Activated CD4-positive, alpha-beta T cell treated with anti-CD3 and anti-CD28 coated beads, Interleukin-2, amount 10 ng/mL, durations not matched to agents 24 days and 14 days (primary cell): ENCODE data around the gene OSBPL8. TPM values are rescaled to one million over a fixed set of nuclear protein-coding genes. Genes with fewer than 3 reads are reported as not detected.

Source experiments
- DNase-seq: peaks from one replicate; pipeline ENCODE4 v3.0.0; 2022
- H3K27ac Mint-ChIP-seq: one replicate; pipeline ENCODE4 v1.8.0; 2022; ENCODE audit warnings: mild to moderate bottlenecking, mixed read lengths
- H3K27me3 Mint-ChIP-seq: one replicate; pipeline ENCODE4 v1.8.0; 2022; ENCODE audit warnings: mixed read lengths
- H3K36me3 Mint-ChIP-seq: one replicate; pipeline ENCODE4 v1.8.0; 2022; ENCODE audit warnings: low read depth, mild to moderate bottlenecking, mixed read lengths
- H3K4me1 Mint-ChIP-seq: one replicate; pipeline ENCODE4 v1.8.0; 2021; ENCODE audit warnings: mixed read lengths
- H3K4me3 Mint-ChIP-seq: one replicate; pipeline ENCODE4 v1.8.0; 2022; ENCODE audit warnings: mild to moderate bottlenecking, moderate library complexity, mixed read lengths
- H3K9me3 Mint-ChIP-seq: one replicate; pipeline ENCODE4 v1.8.0; 2021; ENCODE audit warnings: mixed read lengths
- intact Hi-C: fragments of 100-400 bp; cut with micrococcal nuclease; formaldehyde crosslinking; loops from one replicate; pipeline ENCODE4 v1.15.1; 2023
- total RNA-seq: library from RNA; stranded (reverse); gene quantifications from 2 replicates; pipeline ENCODE4 v1.2.3, GENCODE V29; 2022

The OSBPL8 gene
- total RNA-seq, 1 donor from 2014 or later = 92.0 TPM

- H3K27me3 Mint-ChIP-seq = no peaks in the 10 kb centered on the region
- peaks cover 1% of the 10 kb centered on the region for H3K36me3 Mint-ChIP-seq
- H3K9me3 Mint-ChIP-seq = no peaks in the 10 kb centered on the region
- no peak overlapping the region for H3K27ac Mint-ChIP-seq
- H3K4me1 Mint-ChIP-seq = peaks cover 15% of the 10 kb centered on the region
- no peak overlapping the region for H3K4me3 Mint-ChIP-seq
- DNase-seq = no peak
- intact Hi-C loops = loop anchor here (5.0 kb wide), 1 partner anchor 95 kb away; the partner anchor contains the start of gene OSBPL8
Measured at GRCh38 chr12:76462668-76463224, 96.8 kb downstream of the OSBPL8 start.

- no peaks in the 10 kb centered on the region for H3K9me3 Mint-ChIP-seq
- intact Hi-C loops = loop anchor here (5.0 kb wide), 1 partner anchor 96 kb away; the partner anchor contains the start of gene OSBPL8
- H3K36me3 Mint-ChIP-seq = no peaks in the 10 kb centered on the region
- H3K27me3 Mint-ChIP-seq = no peaks in the 10 kb centered on the region
- no peak overlapping the region for H3K27ac Mint-ChIP-seq
- no peak for DNase-seq
- H3K4me3 Mint-ChIP-seq = no peak overlapping the region
- H3K4me1 Mint-ChIP-seq = peaks cover 13% of the 10 kb centered on the region
Measured at GRCh38 chr12:76460807-76461206, 98.8 kb downstream of the OSBPL8 start.

GRCh38 chr12:76457818-76458217, 101.8 kb downstream of the OSBPL8 start:
- intact Hi-C loops = loop anchor here (5.0 to 10.0 kb wide), 3 partner anchors 127 to 931 kb away; no protein-coding TSS in a partner anchor
- H3K4me1 Mint-ChIP-seq = peaks cover 13% of the 10 kb centered on the region

GRCh38 chr12:76457010-76457409, 102.6 kb downstream of the OSBPL8 start:
- Mint-ChIP-seq H3K4me1 (peaks cover 16% of the 10 kb centered on the region), H3K36me3 (peaks cover 7% of the 10 kb centered on the region), H3K9me3 (no peaks in the 10 kb centered on the region), H3K27ac (no peak overlapping the region), H3K27me3 (no peaks in the 10 kb centered on the region), H3K4me3 (no peak overlapping the region)
- no peak for DNase-seq
- intact Hi-C loops = loop anchor here (5.0 to 10.0 kb wide), 3 partner anchors 128 to 930 kb away; no protein-coding TSS in a partner anchor

More at GRCh38 chr12:76457818-76458217, 101.8 kb downstream of the OSBPL8 start:
- Mint-ChIP-seq H3K4me3 (no peak overlapping the region), H3K9me3 (no peaks in the 10 kb centered on the region), H3K27me3 (no peaks in the 10 kb centered on the region), H3K36me3 (peaks cover under 1% of the 10 kb centered on the region), H3K27ac (no peak overlapping the region)
- DNase-seq = no peak

GRCh38 chr12:76455582-76456345, 103.8 kb downstream of the OSBPL8 start:
- intact Hi-C loops = loop anchor here (2.0 to 10.0 kb wide), 6 partner anchors 107 to 928 kb away; partner anchors contain the start of genes BBS10 and NAP1L1
- peak; percentile 73 for DNase-seq
- Mint-ChIP-seq H3K27me3 (no peaks in the 10 kb centered on the region), H3K4me3 (no peak overlapping the region), H3K4me1 (peaks cover 14% of the 10 kb centered on the region), H3K9me3 (no peaks in the 10 kb centered on the region), H3K27ac (no peak overlapping the region), H3K36me3 (peaks cover 13% of the 10 kb centered on the region)

GRCh38 chr12:76451528-76451927, 108.0 kb downstream of the OSBPL8 start:
- Mint-ChIP-seq H3K36me3 (peaks cover 29% of the 10 kb centered on the region), H3K9me3 (no peaks in the 10 kb centered on the region), H3K4me3 (no peak overlapping the region), H3K27ac (no peak overlapping the region), H3K4me1 (peaks cover 20% of the 10 kb centered on the region), H3K27me3 (no peaks in the 10 kb centered on the region)
- intact Hi-C loops = loop anchor here (10.0 kb wide), 1 partner anchor 133 kb away; no protein-coding TSS in a partner anchor
- no peak for DNase-seq

- Mint-ChIP-seq H3K4me3 (no peak overlapping the region), H3K27ac (no peak overlapping the region), H3K9me3 (peaks cover 5% of the 10 kb centered on the region), H3K4me1 (peaks cover 23% of the 10 kb centered on the region), H3K27me3 (no peaks in the 10 kb centered on the region), H3K36me3 (peaks cover 30% of the 10 kb centered on the region)
- intact Hi-C loops = loop anchor here (10.0 kb wide), 1 partner anchor 134 kb away; no protein-coding TSS in a partner anchor
- DNase-seq = no peak
Measured at GRCh38 chr12:76450690-76451089, 108.9 kb downstream of the OSBPL8 start.

- peaks cover 26% of the 10 kb centered on the region for H3K4me1 Mint-ChIP-seq
- H3K4me3 Mint-ChIP-seq = no peak overlapping the region
- no peak overlapping the region for H3K27ac Mint-ChIP-seq
- no peak for DNase-seq
- H3K9me3 Mint-ChIP-seq = peaks cover 7% of the 10 kb centered on the region
- H3K36me3 Mint-ChIP-seq = peaks cover 33% of the 10 kb centered on the region
- H3K27me3 Mint-ChIP-seq = no peaks in the 10 kb centered on the region
- intact Hi-C loops = loop anchor here (10.0 kb wide), 1 partner anchor 135 kb away; no protein-coding TSS in a partner anchor
Measured at GRCh38 chr12:76449993-76450392, 109.6 kb downstream of the OSBPL8 start.

GRCh38 chr12:76449583-76449982, 110.0 kb downstream of the OSBPL8 start:
- H3K27ac Mint-ChIP-seq = no peak overlapping the region
- no peak for DNase-seq
- peaks cover 27% of the 10 kb centered on the region for H3K4me1 Mint-ChIP-seq
- no peaks in the 10 kb centered on the region for H3K27me3 Mint-ChIP-seq
- H3K9me3 Mint-ChIP-seq = peaks cover 7% of the 10 kb centered on the region
- intact Hi-C loops = no loop called here
- peaks cover 33% of the 10 kb centered on the region for H3K36me3 Mint-ChIP-seq
- no peak overlapping the region for H3K4me3 Mint-ChIP-seq

- peaks cover 7% of the 10 kb centered on the region for H3K9me3 Mint-ChIP-seq
- no peak overlapping the region for H3K4me3 Mint-ChIP-seq
- no peak overlapping the region for H3K27ac Mint-ChIP-seq
- no peaks in the 10 kb centered on the region for H3K27me3 Mint-ChIP-seq
- intact Hi-C loops = no loop called here
- no peak for DNase-seq
- H3K36me3 Mint-ChIP-seq = peaks cover 33% of the 10 kb centered on the region
- peaks cover 30% of the 10 kb centered on the region for H3K4me1 Mint-ChIP-seq
Measured at GRCh38 chr12:76449016-76449415, 110.6 kb downstream of the OSBPL8 start.

- Mint-ChIP-seq H3K4me1 (peaks cover 24% of the 10 kb centered on the region), H3K9me3 (peaks cover 7% of the 10 kb centered on the region), H3K27ac (no peak overlapping the region), H3K4me3 (no peak overlapping the region), H3K36me3 (peaks cover 21% of the 10 kb centered on the region), H3K27me3 (no peaks in the 10 kb centered on the region)
- intact Hi-C loops = no loop called here
- no peak for DNase-seq
Measured at GRCh38 chr12:76446090-76446489, 113.5 kb downstream of the OSBPL8 start.

- intact Hi-C loops = no loop called here
- peaks cover 21% of the 10 kb centered on the region for H3K4me1 Mint-ChIP-seq
- no peak overlapping the region for H3K4me3 Mint-ChIP-seq
Measured at GRCh38 chr12:76445462-76445861, 114.1 kb downstream of the OSBPL8 start.

GRCh38 chr12:76444408-76444984, 115.1 kb downstream of the OSBPL8 start:
- peaks cover 12% of the 10 kb centered on the region for H3K36me3 Mint-ChIP-seq
- DNase-seq = no peak
- intact Hi-C loops = no loop called here
- peaks cover 7% of the 10 kb centered on the region for H3K9me3 Mint-ChIP-seq
- H3K27me3 Mint-ChIP-seq = no peaks in the 10 kb centered on the region
- no peak overlapping the region for H3K4me3 Mint-ChIP-seq
- H3K4me1 Mint-ChIP-seq = peaks cover 15% of the 10 kb centered on the region
- no peak overlapping the region for H3K27ac Mint-ChIP-seq

More at GRCh38 chr12:76445462-76445861, 114.1 kb downstream of the OSBPL8 start:
- Mint-ChIP-seq H3K36me3 (peaks cover 18% of the 10 kb centered on the region), H3K27me3 (no peaks in the 10 kb centered on the region), H3K9me3 (peaks cover 7% of the 10 kb centered on the region), H3K27ac (no peak overlapping the region)
- no peak for DNase-seq

GRCh38 chr12:76441016-76441415, 118.6 kb downstream of the OSBPL8 start:
- intact Hi-C loops = no loop called here
- Mint-ChIP-seq H3K27ac (no peak overlapping the region), H3K9me3 (peaks cover 12% of the 10 kb centered on the region), H3K36me3 (peaks cover 21% of the 10 kb centered on the region), H3K27me3 (no peaks in the 10 kb centered on the region), H3K4me3 (no peak overlapping the region), H3K4me1 (peaks cover 12% of the 10 kb centered on the region)
- no peak for DNase-seq
